ENCODE data around the gene BCAS3. TPM values are rescaled to one million over a fixed set of nuclear protein-coding genes. Genes with fewer than 3 reads are reported as not detected.
A peak's percentile ranks its signal among the peaks of the same experiment; 100 is the strongest.

The BCAS3 gene
- total and polyA plus RNA-seq, 2 experiments from 2014 or later, result 18.0 to 20.2 TPM

GRCh38 chr17:61392679-61393078, 715.0 kb downstream of the BCAS3 start:
- 98 to 100% methylated on average over 3 of the region's 3 CpGs for WGBS, 2 experiments (ENCODE audit: low coverage in 1 of 2, low lambda C conversion rate in 2 of 2, missing lambda C conversion rate in 2 of 2)
- Histone ChIP-seq H3F3A (ENCODE audit: insufficient read depth) (no peaks in the 10 kb centered on the region), H3K27me3 (replicated peaks; ENCODE audit: insufficient read depth) (no peaks in the 10 kb centered on the region), H3K4me3 (no peak overlapping the region), H3K9me2 (ENCODE audit: insufficient read depth) (no peaks in the 10 kb centered on the region), H3K79me2 (ENCODE audit: insufficient read depth) (no peaks in the 10 kb centered on the region), H3K4me1 (ENCODE audit: insufficient read depth) (no peaks in the 10 kb centered on the region), H3K4me2 (ENCODE audit: unreplicated experiment) (no peak overlapping the region), H3K27ac (no peak overlapping the region), H4K20me1 (ENCODE audit: insufficient read depth) (no peaks in the 10 kb centered on the region), H3K9ac (no peak overlapping the region), H3K36me3 (ENCODE audit: low read depth) (no peaks in the 10 kb centered on the region), H3K9me3 (ENCODE audit: low read depth) (no peaks in the 10 kb centered on the region), H2AFZ (no peak overlapping the region)
- TF ChIP-seq EZH2 (IDR thresholded peaks at IDR 0.05; ENCODE audit: insufficient read depth, poor library complexity, severe bottlenecking), result no peak
- in situ Hi-C loops (cut with MboI), result loop anchor here (10.0 to 25.0 kb wide), 2 partner anchors 378 to 680 kb away; no protein-coding TSS in a partner anchor
- no peak for DNase-seq

- no peaks in the 10 kb centered on the region for H4K20me1 ChIP-seq (ENCODE audit: insufficient read depth)
- H2AFZ ChIP-seq, result no peak overlapping the region
- H3K9me3 ChIP-seq (ENCODE audit: low read depth), result no peaks in the 10 kb centered on the region
- no peaks in the 10 kb centered on the region for H3K36me3 ChIP-seq (ENCODE audit: low read depth)
- no peaks in the 10 kb centered on the region for H3F3A ChIP-seq (ENCODE audit: insufficient read depth)
- in situ Hi-C loops (cut with MboI), result loop anchor here (10.0 to 25.0 kb wide), 2 partner anchors 379 to 681 kb away; no protein-coding TSS in a partner anchor
- H3K4me2 ChIP-seq (ENCODE audit: unreplicated experiment), result no peak overlapping the region
- no peak overlapping the region for H3K27ac ChIP-seq
- peak; percentile 38 for DNase-seq
- WGBS, 2 experiments (ENCODE audit: low coverage in 1 of 2, low lambda C conversion rate in 2 of 2, missing lambda C conversion rate in 2 of 2), result 96 to 97% methylated on average over 3 of the region's 3 CpGs
- H3K4me3 ChIP-seq, result no peak overlapping the region
- no peak for TF ChIP-seq EZH2phosphoT487 (IDR thresholded peaks at IDR 0.05; ENCODE audit: insufficient read depth, low read depth)
- TF ChIP-seq EZH2 (IDR thresholded peaks at IDR 0.05; ENCODE audit: insufficient read depth, poor library complexity, severe bottlenecking), result no peak
- H3K79me2 ChIP-seq (ENCODE audit: insufficient read depth), result peaks cover 8% of the 10 kb centered on the region
- H3K9me2 ChIP-seq (ENCODE audit: insufficient read depth), result no peaks in the 10 kb centered on the region
- H3K9ac ChIP-seq, result no peak overlapping the region
- no peaks in the 10 kb centered on the region for H3K4me1 ChIP-seq (ENCODE audit: insufficient read depth)
- no peaks in the 10 kb centered on the region for H3K27me3 ChIP-seq (replicated peaks; ENCODE audit: insufficient read depth)
Measured at GRCh38 chr17:61393550-61393903, 715.9 kb downstream of the BCAS3 start.

GRCh38 chr17:61393904-61394629, 716.4 kb downstream of the BCAS3 start:
- Histone ChIP-seq H3K27me3 (replicated peaks; ENCODE audit: insufficient read depth) (no peaks in the 10 kb centered on the region), H3F3A (ENCODE audit: insufficient read depth) (no peaks in the 10 kb centered on the region), H4K20me1 (ENCODE audit: insufficient read depth) (no peaks in the 10 kb centered on the region), H3K36me3 (ENCODE audit: low read depth) (no peaks in the 10 kb centered on the region), H3K9ac (no peak overlapping the region), H3K9me3 (ENCODE audit: low read depth) (no peaks in the 10 kb centered on the region), H2AFZ (no peak overlapping the region), H3K79me2 (ENCODE audit: insufficient read depth) (peaks cover 13% of the 10 kb centered on the region), H3K9me2 (ENCODE audit: insufficient read depth) (no peaks in the 10 kb centered on the region), H3K4me2 (ENCODE audit: unreplicated experiment) (no peak overlapping the region), H3K4me1 (ENCODE audit: insufficient read depth) (no peaks in the 10 kb centered on the region), H3K27ac (no peak overlapping the region), H3K4me3 (no peak overlapping the region)
- in situ Hi-C loops (cut with MboI), result loop anchor here (10.0 to 25.0 kb wide), 2 partner anchors 379 to 682 kb away; no protein-coding TSS in a partner anchor
- DNase-seq, result peak; percentile 50
- 75 to 78% methylated on average over 6 to 7 of the region's 7 CpGs for WGBS, 2 experiments (ENCODE audit: low coverage in 1 of 2, low lambda C conversion rate in 2 of 2, missing lambda C conversion rate in 2 of 2)
- TF ChIP-seq EZH2phosphoT487 (IDR thresholded peaks at IDR 0.05; ENCODE audit: insufficient read depth, low read depth), result no peak
- no peak for TF ChIP-seq EZH2 (IDR thresholded peaks at IDR 0.05; ENCODE audit: insufficient read depth, poor library complexity, severe bottlenecking)

GRCh38 chr17:61394630-61395408, 717.2 kb downstream of the BCAS3 start:
- in situ Hi-C loops (cut with MboI), result loop anchor here (10.0 to 25.0 kb wide), 2 partner anchors 380 to 683 kb away; no protein-coding TSS in a partner anchor
- Histone ChIP-seq H3K9ac (no peak overlapping the region), H4K20me1 (ENCODE audit: insufficient read depth) (no peaks in the 10 kb centered on the region), H3K79me2 (ENCODE audit: insufficient read depth) (peaks cover 16% of the 10 kb centered on the region), H3K4me3 (no peak overlapping the region), H3K27ac (no peak overlapping the region), H3K4me1 (ENCODE audit: insufficient read depth) (no peaks in the 10 kb centered on the region), H3K27me3 (replicated peaks; ENCODE audit: insufficient read depth) (no peaks in the 10 kb centered on the region), H3K4me2 (ENCODE audit: unreplicated experiment) (no peak overlapping the region), H3K36me3 (ENCODE audit: low read depth) (no peaks in the 10 kb centered on the region), H3K9me2 (ENCODE audit: insufficient read depth) (no peaks in the 10 kb centered on the region), H3K9me3 (ENCODE audit: low read depth) (no peaks in the 10 kb centered on the region), H2AFZ (no peak overlapping the region), H3F3A (ENCODE audit: insufficient read depth) (no peaks in the 10 kb centered on the region)
- 91 to 96% methylated on average over 10 of the region's 10 CpGs for WGBS, 2 experiments (ENCODE audit: low coverage in 1 of 2, low lambda C conversion rate in 2 of 2, missing lambda C conversion rate in 2 of 2)
- DNase-seq, result no peak
- TF ChIP-seq EZH2phosphoT487 (IDR thresholded peaks at IDR 0.05; ENCODE audit: insufficient read depth, low read depth) (no peak), EZH2 (IDR thresholded peaks at IDR 0.05; ENCODE audit: insufficient read depth, poor library complexity, severe bottlenecking) (no peak)
